Measurements from ENCODE around the gene IQSEC1.

- TF ChIP-seq CTCF (IDR thresholded peaks at IDR 0.05), result no peak
- TF ChIP-seq POLR2A (IDR thresholded peaks at IDR 0.05), result no peak
These were observed 49.8 kb downstream of the IQSEC1 start for GRCh38 chr3:13023235-13023970.

Data from Peyer's patch (tissue), 4 donors.